MM.1S (cell line): ENCODE data around the gene RASSF4.

Source experiments
- DNase-seq: peaks from one replicate; pipeline ENCODE4 v3.0.0-alpha.2; 2015
- H2AFZ ChIP-seq: fragments of 300-600 bp; sonication (generic); 2 replicates; pipeline ENCODE4 v1.6.0; 2016; ENCODE audit warnings: antibody characterized with exemption, low read length
- H3F3A ChIP-seq: fragments of 300-600 bp; sonication (generic); 2 replicates; pipeline ENCODE4 v1.6.1; 2016; ENCODE audit warnings: mild to moderate bottlenecking, antibody characterized with exemption, low read length, moderate library complexity, mixed read lengths; ENCODE audit not compliant: insufficient read depth
- H3K27ac ChIP-seq: fragments of 300-600 bp; sonication (generic); 2 replicates; pipeline ENCODE4 v1.5.1; 2016; ENCODE audit warnings: mild to moderate bottlenecking, low read length
- H3K27me3 ChIP-seq: fragments of 300-600 bp; sonication (generic); replicated peaks from 2 replicates; pipeline ENCODE4 v1.6.0; 2016; ENCODE audit warnings: low read length; ENCODE audit not compliant: insufficient read depth
- H3K36me3 ChIP-seq: fragments of 300-600 bp; sonication (generic); replicated peaks from 2 replicates; pipeline ENCODE4 v1.6.1; 2016; ENCODE audit warnings: mild to moderate bottlenecking, low read length, mixed read lengths; ENCODE audit not compliant: insufficient read depth
- H3K4me1 ChIP-seq: fragments of 300-600 bp; sonication (generic); 2 replicates; pipeline ENCODE4 v1.6.1; 2016; ENCODE audit warnings: low read length, mixed read lengths
- H3K4me2 ChIP-seq: fragments of 300-600 bp; sonication (generic); 2 replicates; pipeline ENCODE4 v1.6.0; 2016; ENCODE audit warnings: low read depth, low read length
- H3K4me3 ChIP-seq: fragments of 300-600 bp; sonication (generic); 2 replicates; pipeline ENCODE4 v1.5.1; 2016; ENCODE audit warnings: low read length, mixed read lengths
- H3K79me2 ChIP-seq: fragments of 300-600 bp; sonication (generic); 2 replicates; pipeline ENCODE4 v1.6.1; 2016; ENCODE audit warnings: mixed run types, low read length, mixed read lengths
- H3K9ac ChIP-seq: fragments of 300-600 bp; sonication (generic); 2 replicates; pipeline ENCODE4 v1.6.1; 2016; ENCODE audit warnings: low read length, mixed read lengths
- H3K9me2 ChIP-seq: fragments of 300-600 bp; sonication (generic); replicated peaks from 2 replicates; pipeline ENCODE4 v1.6.1; 2016; ENCODE audit warnings: mild to moderate bottlenecking, low read length, mixed read lengths; ENCODE audit not compliant: insufficient read depth
- H3K9me3 ChIP-seq: fragments of 300-600 bp; sonication (generic); replicated peaks from 2 replicates; pipeline ENCODE4 v1.6.1; 2016; ENCODE audit warnings: mild to moderate bottlenecking, low read length, mixed read lengths; ENCODE audit not compliant: insufficient read depth
- H4K20me1 ChIP-seq: fragments of 300-600 bp; sonication (generic); 2 replicates; pipeline ENCODE4 v1.6.1; 2016; ENCODE audit warnings: mild to moderate bottlenecking, low read length, moderate library complexity, mixed read lengths; ENCODE audit not compliant: insufficient read depth
- CTCF ChIP-seq: fragments of 300-600 bp; sonication (generic); IDR thresholded peaks from 2 replicates; pipeline ENCODE4 v1.5.1; 2016; ENCODE audit warnings: antibody characterized with exemption, low read length, mixed read lengths
- EZH2 ChIP-seq: fragments of 300-600 bp; sonication (generic); optimal IDR thresholded peaks from 2 replicates; pipeline ENCODE3; 2017; ENCODE audit warnings: low read depth, mild to moderate bottlenecking, antibody characterized with exemption, low read length, mixed read lengths
- EZH2phosphoT487 ChIP-seq: fragments of 300-600 bp; sonication (generic); IDR thresholded peaks from 2 replicates; pipeline ENCODE4 v1.6.1; 2018; ENCODE audit warnings: antibody characterized with exemption, low read length

The RASSF4 gene

DNA sequence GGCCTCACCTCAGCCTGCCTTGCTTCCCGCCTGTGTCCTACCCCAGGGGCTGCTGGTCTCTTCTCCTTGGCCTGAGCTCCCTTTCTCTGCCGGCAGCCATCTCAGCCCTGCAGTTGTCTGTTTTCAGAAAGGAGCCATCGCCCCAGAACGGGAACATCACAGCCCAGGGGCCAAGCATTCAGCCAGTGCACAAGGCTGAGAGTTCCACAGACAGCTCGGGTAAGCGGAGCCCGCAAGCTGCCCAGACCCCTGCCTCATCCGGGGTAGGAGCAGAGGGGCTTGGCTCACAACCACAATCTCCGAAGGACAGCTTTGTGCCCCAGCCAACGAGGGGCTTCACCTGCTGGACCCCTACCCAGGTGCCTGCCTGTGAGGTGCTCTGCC lies 24.3 kb downstream of the RASSF4 start:
- H4K20me1 ChIP-seq, result no peaks in the 10 kb centered on the region
- no peak overlapping the region for H3K4me2 ChIP-seq
- H3K4me1 ChIP-seq, result peaks cover 18% of the 10 kb centered on the region
- no peak for DNase-seq
- no peaks in the 10 kb centered on the region for H3K27me3 ChIP-seq
- peaks cover 4% of the 10 kb centered on the region; the same call in 1 of the 2 replicates for H3K36me3 ChIP-seq
- no peak for TF ChIP-seq CTCF
- no peak for TF ChIP-seq EZH2phosphoT487
- no peak for TF ChIP-seq EZH2
- no peaks in the 10 kb centered on the region for H3K9me3 ChIP-seq
- no peaks in the 10 kb centered on the region for H3K9me2 ChIP-seq
- H3F3A ChIP-seq, result no peaks in the 10 kb centered on the region
- H3K4me3 ChIP-seq, result no peak overlapping the region
- no peak overlapping the region for H3K27ac ChIP-seq
- no peak overlapping the region for H2AFZ ChIP-seq
- peaks cover 32% of the 10 kb centered on the region for H3K79me2 ChIP-seq
- no peak overlapping the region for H3K9ac ChIP-seq

DNA sequence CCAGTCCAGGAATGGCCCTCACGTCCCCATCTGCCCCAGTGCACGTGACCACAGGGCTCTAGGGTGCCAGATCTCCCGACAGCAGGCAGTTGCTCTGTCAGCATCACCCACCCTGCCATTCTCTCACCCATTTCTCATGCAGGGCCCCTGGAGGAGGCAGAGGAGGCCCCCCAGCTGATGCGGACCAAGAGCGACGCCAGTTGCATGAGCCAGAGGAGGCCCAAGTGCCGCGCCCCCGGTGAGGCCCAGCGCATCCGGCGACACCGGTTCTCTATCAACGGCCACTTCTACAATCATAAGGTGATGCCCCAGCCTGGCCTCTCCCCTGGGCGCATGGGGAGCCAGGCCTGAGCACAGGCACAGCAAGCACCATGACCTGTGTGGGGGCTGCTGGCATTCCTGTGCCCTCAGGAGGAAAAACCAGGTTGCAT lies 25.1 kb downstream of the RASSF4 start:
- TF ChIP-seq EZH2, result no peak
- no peaks in the 10 kb centered on the region for H3K9me2 ChIP-seq
- peaks cover 4% of the 10 kb centered on the region; the same call in 1 of the 2 replicates for H3K36me3 ChIP-seq

DNA sequence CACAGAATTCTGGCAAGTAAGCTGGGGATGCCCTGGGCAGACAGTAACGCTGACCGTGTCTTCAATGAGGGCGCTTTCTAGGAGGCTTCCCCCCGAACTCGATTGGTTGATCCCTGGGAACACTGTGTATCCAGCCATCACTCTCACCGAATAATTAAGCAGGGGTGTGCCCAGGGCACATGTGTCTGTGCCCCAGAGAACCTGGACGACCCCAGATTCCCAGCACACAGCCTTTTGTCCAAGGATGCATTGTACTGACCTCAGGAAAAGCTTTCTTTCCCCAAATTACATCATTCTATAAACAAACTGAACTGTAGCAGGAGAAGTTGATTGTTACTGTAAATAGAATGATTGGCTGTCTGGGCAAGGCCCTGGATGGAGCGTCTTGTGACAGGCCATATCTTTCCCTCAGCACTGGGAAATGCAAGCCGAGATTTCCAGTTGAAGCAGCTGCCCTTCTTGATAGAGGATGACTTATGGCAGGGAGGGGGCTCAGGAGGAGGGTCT lies 25.6 kb downstream of the RASSF4 start:
- no peak for DNase-seq
- Histone ChIP-seq H3K27me3 (no peaks in the 10 kb centered on the region), H3F3A (no peaks in the 10 kb centered on the region), H3K4me2 (no peak overlapping the region), H4K20me1 (no peaks in the 10 kb centered on the region), H2AFZ (no peak overlapping the region), H3K9me3 (no peaks in the 10 kb centered on the region), H3K9me2 (no peaks in the 10 kb centered on the region), H3K4me3 (no peak overlapping the region), H3K4me1 (peaks cover 9% of the 10 kb centered on the region; the same call in 1 of the 2 replicates), H3K9ac (no peak overlapping the region), H3K79me2 (peaks cover 19% of the 10 kb centered on the region), H3K27ac (no peak overlapping the region), H3K36me3 (peaks cover 9% of the 10 kb centered on the region; the same call in 1 of the 2 replicates)
- TF ChIP-seq CTCF (no peak), EZH2 (no peak), EZH2phosphoT487 (no peak)

More for the DNA sequence above, 25.1 kb downstream of the RASSF4 start:
- no peaks in the 10 kb centered on the region for H3K9me3 ChIP-seq
- no peak overlapping the region for H3K4me3 ChIP-seq
- no peaks in the 10 kb centered on the region for H3K27me3 ChIP-seq
- no peak overlapping the region for H3K27ac ChIP-seq
- H4K20me1 ChIP-seq, result no peaks in the 10 kb centered on the region
- H3K9ac ChIP-seq, result no peak overlapping the region
- DNase-seq, result no peak
- no peak overlapping the region for H3K4me2 ChIP-seq
- peaks cover 24% of the 10 kb centered on the region for H3K79me2 ChIP-seq
- peaks cover 10% of the 10 kb centered on the region; the same call in 1 of the 2 replicates for H3K4me1 ChIP-seq
- no peak overlapping the region for H2AFZ ChIP-seq
- no peaks in the 10 kb centered on the region for H3F3A ChIP-seq

- TF ChIP-seq CTCF, result no peak
- TF ChIP-seq EZH2, result no peak
- no peak for TF ChIP-seq EZH2phosphoT487
- H3K4me3 ChIP-seq, result no peak overlapping the region
- H3K27me3 ChIP-seq, result no peaks in the 10 kb centered on the region
- no peaks in the 10 kb centered on the region for H3K9me3 ChIP-seq
- peaks cover 10% of the 10 kb centered on the region; the same call in 1 of the 2 replicates for H3K36me3 ChIP-seq
- H3K9me2 ChIP-seq, result no peaks in the 10 kb centered on the region
- H3K79me2 ChIP-seq, result peaks cover 9% of the 10 kb centered on the region; the same call in 1 of the 2 replicates
- no peak overlapping the region for H3K4me2 ChIP-seq
- no peaks in the 10 kb centered on the region for H3F3A ChIP-seq
- H2AFZ ChIP-seq, result no peak overlapping the region
- H4K20me1 ChIP-seq, result no peaks in the 10 kb centered on the region
- H3K27ac ChIP-seq, result no peak overlapping the region
- no peaks in the 10 kb centered on the region for H3K4me1 ChIP-seq
- DNase-seq, result no peak
- H3K9ac ChIP-seq, result no peak overlapping the region
These were observed 26.6 kb downstream of the RASSF4 start for GRCh38 chr10:44986179-44986578.
